A673 (cell line): ENCODE measurements around the gene GPR78. TPM values are rescaled to one million over a fixed set of nuclear protein-coding genes. Genes with fewer than 3 reads are reported as not detected.

Experiments
- BruUV-seq: library from RNA; stranded (reverse); fragments of 400-500 nt; replicated peaks from 2 replicates; lab custom pipeline; 2021; lab: Mats Ljungman, UMichigan
- CTCF ChIA-PET: fragments of 300-600 bp; sonication (Branson Sonifier 250); formaldehyde crosslinking; loops from one replicate; lab custom pipeline; 2022; ENCODE audit warnings: antibody characterized with exemption; lab: Charles Lee
- POLR2A ChIA-PET: fragments of 300-600 bp; sonication (Branson Sonifier 250); formaldehyde crosslinking; loops from one replicate; lab custom pipeline; 2022; ENCODE audit warnings: antibody characterized with exemption; ENCODE audit not compliant: low non-redundant PET; lab: Charles Lee
- DNase-seq: peaks from one replicate; pipeline ENCODE4 v3.0.0-alpha.2; 2015; ENCODE audit warnings: low spot score
- H3K27ac ChIP-seq: fragments of 200-600 bp; sonication (generic); 2 replicates; pipeline ENCODE4 v1.5.1; 2016; ENCODE audit warnings: mixed run types, low read depth, mild to moderate bottlenecking, mixed read lengths, antibody characterized with exemption, low read length; ENCODE audit not compliant: poor library complexity, severe bottlenecking
- H3K27me3 ChIP-seq: fragments of 200-600 bp; sonication (generic); replicated peaks from 2 replicates; pipeline ENCODE4 v1.6.1; 2017; ENCODE audit warnings: mixed run types, low read depth, mild to moderate bottlenecking, mixed read lengths, antibody characterized with exemption, low read length; ENCODE audit not compliant: insufficient read depth, poor library complexity
- H3K36me3 ChIP-seq: fragments of 200-600 bp; sonication (generic); 2 replicates; pipeline ENCODE4 v1.6.1; 2016; ENCODE audit warnings: mixed run types, mild to moderate bottlenecking, mixed read lengths, antibody characterized with exemption, low read length; ENCODE audit not compliant: insufficient read depth, poor library complexity, severe bottlenecking
- H3K4me1 ChIP-seq: fragments of 200-600 bp; sonication (generic); 2 replicates; pipeline ENCODE4 v1.6.1; 2017; ENCODE audit warnings: mixed run types, mild to moderate bottlenecking, mixed read lengths, antibody characterized with exemption, low read length; ENCODE audit not compliant: insufficient read depth, poor library complexity, severe bottlenecking
- H3K4me3 ChIP-seq: fragments of 200-600 bp; sonication (generic); 2 replicates; pipeline ENCODE4 v1.5.1; 2016; ENCODE audit warnings: low read depth, mixed run types, mild to moderate bottlenecking, mixed read lengths, low read length; ENCODE audit not compliant: poor library complexity, severe bottlenecking
- H3K9me3 ChIP-seq: fragments of 200-600 bp; sonication (generic); 2 replicates; pipeline ENCODE4 v1.6.1; 2016; ENCODE audit warnings: mixed run types, low read depth, mild to moderate bottlenecking, mixed read lengths, antibody characterized with exemption, low read length; ENCODE audit not compliant: poor library complexity, severe bottlenecking
- CTCF ChIP-seq: fragments of 300-800, 200-600 bp; sonication (generic); conservative IDR thresholded peaks from 2 replicates; pipeline ENCODE4 v1.5.1; 2017; ENCODE audit warnings: low read depth, mild to moderate bottlenecking, antibody characterized with exemption, low read length, moderate library complexity, mixed read lengths
- EZH2 ChIP-seq: fragments of 200-600 bp; sonication (generic); IDR thresholded peaks from 2 replicates; pipeline ENCODE4 v1.6.1; 2017; ENCODE audit warnings: borderline replicate concordance, low read depth, mild to moderate bottlenecking, mixed read lengths, antibody characterized with exemption, low read length; ENCODE audit not compliant: poor library complexity, severe bottlenecking
- intact Hi-C: fragments of 100-400 bp; cut with micrococcal nuclease; formaldehyde crosslinking; loops from one replicate; pipeline ENCODE4 v1.10.0; 2022; ENCODE audit not compliant: unreplicated experiment
- total RNA-seq: library from RNA; stranded (reverse); gene quantifications from 2 replicates; pipeline ENCODE4 v1.2.3, GENCODE V29; 2021

Gene GPR78
- total RNA-seq, 1 experiment from 2014 or later = not detected

DNA sequence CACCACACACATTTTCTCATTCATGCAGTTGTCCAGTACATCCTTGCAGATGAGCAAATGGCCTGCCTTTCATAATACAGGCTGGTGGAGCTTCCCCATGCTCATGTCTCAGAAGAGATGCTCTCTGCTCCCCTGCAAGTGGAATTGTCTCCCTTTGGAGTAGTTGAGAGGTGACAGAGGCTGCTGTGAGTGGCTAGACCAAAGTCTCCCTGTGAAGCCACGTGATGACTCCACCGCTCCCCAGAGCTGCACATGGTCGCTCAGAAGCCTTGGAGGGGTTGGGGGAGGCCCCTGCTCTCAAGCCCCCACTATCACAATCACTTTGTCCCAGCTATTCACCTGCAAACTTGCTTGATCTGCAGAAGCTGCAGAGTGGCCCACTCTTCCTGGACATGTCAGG, 1.5 kb upstream of the GPR78 start:
- H3K27me3 ChIP-seq = peaks cover 42% of the 10 kb centered on the region
- H3K27ac ChIP-seq = no peak overlapping the region
- H3K4me1 ChIP-seq = no peaks in the 10 kb centered on the region
- ChIA-PET CTCF (no interaction called here), POLR2A (no interaction called here)
- BruUV-seq = no TSS peak
- no peak for TF ChIP-seq EZH2
- no peak for TF ChIP-seq CTCF
- intact Hi-C loops = no loop called here
- DNase-seq = no peak
- no peaks in the 10 kb centered on the region for H3K9me3 ChIP-seq
- H3K36me3 ChIP-seq = no peaks in the 10 kb centered on the region
- H3K4me3 ChIP-seq = no peak overlapping the region

DNA sequence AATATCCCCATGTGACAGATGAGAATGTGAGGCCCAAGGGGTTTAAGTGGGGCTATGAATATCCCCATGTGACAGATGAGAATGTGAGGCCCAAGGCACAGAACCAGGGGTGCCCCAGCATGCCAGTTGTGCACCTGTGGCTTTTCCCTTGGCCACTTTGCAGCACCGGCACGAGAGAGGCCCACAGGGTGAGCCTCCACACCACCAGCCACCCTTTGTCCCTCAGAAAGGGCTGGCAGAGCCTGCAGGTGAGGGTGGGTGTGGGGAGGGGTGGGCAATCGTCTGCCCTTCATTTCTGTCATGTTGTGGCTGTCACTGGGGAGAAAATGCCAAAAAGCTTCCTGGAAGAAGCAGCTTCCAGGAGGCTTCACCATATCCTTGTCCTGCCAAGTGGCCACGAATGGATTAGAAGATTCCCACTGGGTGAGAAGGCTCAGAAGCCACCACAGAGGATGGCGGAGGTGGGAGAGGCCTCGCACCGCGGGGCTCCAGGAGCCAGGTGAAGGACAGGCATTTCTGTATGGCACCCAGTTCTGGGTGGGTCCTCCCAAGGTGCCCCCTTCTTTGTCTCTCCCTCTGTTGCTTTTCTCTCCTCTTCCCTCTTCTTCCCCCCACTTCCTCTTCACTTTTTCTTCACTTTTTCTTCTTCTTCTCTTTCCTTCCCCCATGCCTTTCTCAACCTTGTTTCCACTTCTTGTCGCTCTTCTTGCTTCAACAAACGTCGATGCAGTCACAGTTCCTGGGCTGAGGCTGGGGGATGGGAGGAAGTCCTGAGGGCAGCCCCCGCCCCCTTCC, 469 bp upstream of the GPR78 start:
- Histone ChIP-seq H3K9me3 (no peaks in the 10 kb centered on the region), H3K4me3 (no peak overlapping the region), H3K27ac (no peak overlapping the region), H3K27me3 (peaks cover 49% of the 10 kb centered on the region), H3K36me3 (no peaks in the 10 kb centered on the region), H3K4me1 (no peaks in the 10 kb centered on the region)
- ChIA-PET CTCF (interaction anchor here (0.7 kb wide), 1 partner anchor 10 kb away, joined by 3 read pairs; no protein-coding TSS in a partner anchor), POLR2A (no interaction called here)
- DNase-seq = no peak
- TF ChIP-seq EZH2 (no peak), CTCF (no peak)
- intact Hi-C loops = no loop called here
- no TSS peak for BruUV-seq

DNA sequence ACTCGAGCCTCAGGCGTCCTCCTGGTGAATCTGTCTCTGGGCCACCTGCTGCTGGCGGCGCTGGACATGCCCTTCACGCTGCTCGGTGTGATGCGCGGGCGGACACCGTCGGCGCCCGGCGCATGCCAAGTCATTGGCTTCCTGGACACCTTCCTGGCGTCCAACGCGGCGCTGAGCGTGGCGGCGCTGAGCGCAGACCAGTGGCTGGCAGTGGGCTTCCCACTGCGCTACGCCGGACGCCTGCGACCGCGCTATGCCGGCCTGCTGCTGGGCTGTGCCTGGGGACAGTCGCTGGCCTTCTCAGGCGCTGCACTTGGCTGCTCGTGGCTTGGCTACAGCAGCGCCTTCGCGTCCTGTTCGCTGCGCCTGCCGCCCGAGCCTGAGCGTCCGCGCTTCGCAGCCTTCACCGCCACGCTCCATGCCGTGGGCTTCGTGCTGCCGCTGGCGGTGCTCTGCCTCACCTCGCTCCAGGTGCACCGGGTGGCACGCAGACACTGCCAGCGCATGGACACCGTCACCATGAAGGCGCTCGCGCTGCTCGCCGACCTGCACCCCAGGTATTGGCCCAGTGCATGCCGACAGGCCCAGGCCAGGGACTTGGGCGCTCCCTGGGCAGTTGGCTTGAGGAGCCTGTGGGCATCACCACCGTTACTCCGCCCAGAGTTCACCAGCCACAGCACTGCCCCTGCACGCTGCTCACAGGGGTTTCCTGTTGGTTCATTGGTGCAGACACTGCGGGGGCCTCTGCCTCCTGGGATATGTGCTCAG, 1.1 kb downstream of the GPR78 start:
- no peaks in the 10 kb centered on the region for H3K4me1 ChIP-seq
- no peak overlapping the region for H3K27ac ChIP-seq
- intact Hi-C loops = no loop called here
- H3K9me3 ChIP-seq = no peaks in the 10 kb centered on the region
- H3K4me3 ChIP-seq = no peak overlapping the region
- CTCF ChIA-PET = no interaction called here
- POLR2A ChIA-PET = no interaction called here
- TF ChIP-seq CTCF (no peak), EZH2 (no peak)
- no TSS peak for BruUV-seq
- H3K36me3 ChIP-seq = no peaks in the 10 kb centered on the region
- no peak for DNase-seq
- peaks cover 60% of the 10 kb centered on the region for H3K27me3 ChIP-seq
